ES-I3 (cell line): ENCODE data around the gene GAS2L3.
A peak's percentile ranks its signal among the peaks of the same experiment; 100 is the strongest.

Source experiments
- H3K36me3 ChIP-seq: 2 replicates; pipeline ENCODE4 v1.6.1; 2013; ENCODE audit warnings: mild to moderate bottlenecking, low read length, control low read depth, moderate library complexity; ENCODE audit not compliant: insufficient read depth
- H3K4me1 ChIP-seq: 2 replicates; pipeline ENCODE4 v1.6.1; 2013; ENCODE audit warnings: mild to moderate bottlenecking, control low read depth, low read length; ENCODE audit not compliant: insufficient read depth
- H3K9ac ChIP-seq: 2 replicates; pipeline ENCODE4 v1.6.1; 2013; ENCODE audit warnings: low read depth, mild to moderate bottlenecking, low read length, moderate library complexity
- H3K9me3 ChIP-seq: 2 replicates; pipeline ENCODE4 v1.6.1; 2013; ENCODE audit warnings: mild to moderate bottlenecking, low read length, moderate library complexity; ENCODE audit not compliant: control insufficient read depth, insufficient read depth

The GAS2L3 gene

GRCh38 chr12:100564090-100564489, 9.4 kb upstream of the GAS2L3 start:
- Histone ChIP-seq H3K9me3 (no peaks in the 10 kb centered on the region), H3K4me1 (no peaks in the 10 kb centered on the region), H3K36me3 (no peaks in the 10 kb centered on the region), H3K9ac (no peak overlapping the region)

- Histone ChIP-seq H3K9ac (no peak overlapping the region), H3K36me3 (no peaks in the 10 kb centered on the region), H3K9me3 (no peaks in the 10 kb centered on the region), H3K4me1 (no peaks in the 10 kb centered on the region)
Observed at GRCh38 chr12:100564905-100565467, 8.5 kb upstream of the GAS2L3 start.

- no peaks in the 10 kb centered on the region for H3K36me3 ChIP-seq
- H3K4me1 ChIP-seq: no peaks in the 10 kb centered on the region
- no peaks in the 10 kb centered on the region for H3K9me3 ChIP-seq
- H3K9ac ChIP-seq: no peak overlapping the region
Observed at GRCh38 chr12:100565987-100566545, 7.4 kb upstream of the GAS2L3 start.

GRCh38 chr12:100566887-100567637, 6.4 kb upstream of the GAS2L3 start:
- H3K9me3 ChIP-seq: no peaks in the 10 kb centered on the region
- no peaks in the 10 kb centered on the region for H3K4me1 ChIP-seq
- H3K9ac ChIP-seq: no peak overlapping the region

GRCh38 chr12:100567945-100568344, 5.5 kb upstream of the GAS2L3 start:
- Histone ChIP-seq H3K4me1 (no peaks in the 10 kb centered on the region), H3K36me3 (no peaks in the 10 kb centered on the region), H3K9me3 (no peaks in the 10 kb centered on the region), H3K9ac (no peak overlapping the region)

More at GRCh38 chr12:100566887-100567637, 6.4 kb upstream of the GAS2L3 start:
- no peaks in the 10 kb centered on the region for H3K36me3 ChIP-seq

GRCh38 chr12:100572184-100572583, 1.3 kb upstream of the GAS2L3 start:
- Histone ChIP-seq H3K36me3 (no peaks in the 10 kb centered on the region), H3K9me3 (no peaks in the 10 kb centered on the region), H3K4me1 (no peaks in the 10 kb centered on the region), H3K9ac (no peak overlapping the region)

GRCh38 chr12:100574187-100575074, 947 bp downstream of the GAS2L3 start:
- peak overlapping the region; percentile 92 for H3K9ac ChIP-seq
- no peaks in the 10 kb centered on the region for H3K4me1 ChIP-seq
- no peaks in the 10 kb centered on the region for H3K36me3 ChIP-seq
- H3K9me3 ChIP-seq: no peaks in the 10 kb centered on the region

GRCh38 chr12:100576331-100577036, 3.0 kb downstream of the GAS2L3 start:
- H3K36me3 ChIP-seq: no peaks in the 10 kb centered on the region
- H3K4me1 ChIP-seq: no peaks in the 10 kb centered on the region
- no peaks in the 10 kb centered on the region for H3K9me3 ChIP-seq
- no peak overlapping the region for H3K9ac ChIP-seq

- Histone ChIP-seq H3K9me3 (no peaks in the 10 kb centered on the region), H3K4me1 (no peaks in the 10 kb centered on the region), H3K36me3 (no peaks in the 10 kb centered on the region), H3K9ac (no peak overlapping the region)
Observed at GRCh38 chr12:100578923-100579322, 5.4 kb downstream of the GAS2L3 start.

GRCh38 chr12:100579844-100580243, 6.4 kb downstream of the GAS2L3 start:
- no peaks in the 10 kb centered on the region for H3K4me1 ChIP-seq
- H3K9me3 ChIP-seq: no peaks in the 10 kb centered on the region
- H3K9ac ChIP-seq: no peak overlapping the region
- H3K36me3 ChIP-seq: no peaks in the 10 kb centered on the region

- H3K9ac ChIP-seq: no peak overlapping the region
- H3K9me3 ChIP-seq: peaks cover 6% of the 10 kb centered on the region; the same call in 1 of the 2 replicates
- H3K36me3 ChIP-seq: no peaks in the 10 kb centered on the region
- H3K4me1 ChIP-seq: no peaks in the 10 kb centered on the region
Observed at GRCh38 chr12:100584256-100584655, 10.8 kb downstream of the GAS2L3 start.

- Histone ChIP-seq H3K9me3 (peaks cover 5% of the 10 kb centered on the region; the same call in 1 of the 2 replicates), H3K4me1 (no peaks in the 10 kb centered on the region), H3K9ac (no peak overlapping the region), H3K36me3 (no peaks in the 10 kb centered on the region)
Observed at GRCh38 chr12:100591979-100592378, 18.5 kb downstream of the GAS2L3 start.

GRCh38 chr12:100593490-100593889, 20.0 kb downstream of the GAS2L3 start:
- H3K9me3 ChIP-seq: no peaks in the 10 kb centered on the region
- H3K36me3 ChIP-seq: no peaks in the 10 kb centered on the region
- no peak overlapping the region for H3K9ac ChIP-seq
- H3K4me1 ChIP-seq: no peaks in the 10 kb centered on the region

GRCh38 chr12:100601626-100602025, 28.1 kb downstream of the GAS2L3 start:
- Histone ChIP-seq H3K9ac (no peak overlapping the region), H3K36me3 (no peaks in the 10 kb centered on the region), H3K9me3 (no peaks in the 10 kb centered on the region), H3K4me1 (no peaks in the 10 kb centered on the region)
